Measurements from ENCODE around the gene PLCB2. TPM values are rescaled to one million over a fixed set of nuclear protein-coding genes. Genes with fewer than 3 reads are reported as not detected.

The PLCB2 gene
- total and polyA plus RNA-seq, 4 donors, result 7.6 to 21.8 (median 16.5) TPM

GRCh38 chr15:40334941-40335795 is 27.4 kb upstream of the PLCB2 start:
- WGBS (ENCODE audit: insufficient coverage), result 83% methylated on average over 25 of the region's 26 CpGs
- Histone ChIP-seq H3K4me1 (ENCODE audit: control insufficient read depth, insufficient read depth, low read length) (peaks cover 69% of the 10 kb centered on the region), H3K4me3 (ENCODE audit: low read depth, low read length) (no peak overlapping the region), H3K27ac (ENCODE audit: low read depth, low read length) (peak overlapping the region; percentile 67), H3K9me3 (ENCODE audit: control insufficient read depth, insufficient read depth, low read length) (no peaks in the 10 kb centered on the region), H3K27me3 (ENCODE audit: control insufficient read depth, insufficient read depth, low read length) (no peaks in the 10 kb centered on the region), H3K36me3 (ENCODE audit: control insufficient read depth, insufficient read depth, low read length) (peaks cover 42% of the 10 kb centered on the region)
- no peak for DNase-seq (ENCODE audit: low read depth in 4 of 6, low spot score in 6 of 6)

- Histone ChIP-seq H3K27me3 (ENCODE audit: control insufficient read depth, insufficient read depth, low read length) (no peaks in the 10 kb centered on the region), H3K4me1 (ENCODE audit: control insufficient read depth, insufficient read depth, low read length) (peaks cover 68% of the 10 kb centered on the region), H3K36me3 (ENCODE audit: control insufficient read depth, insufficient read depth, low read length) (peaks cover 42% of the 10 kb centered on the region), H3K9me3 (ENCODE audit: control insufficient read depth, insufficient read depth, low read length) (no peaks in the 10 kb centered on the region), H3K27ac (ENCODE audit: low read depth, low read length) (peak overlapping the region; percentile 67), H3K4me3 (ENCODE audit: low read depth, low read length) (no peak overlapping the region)
- 83% methylated on average over 2 of the region's 3 CpGs for WGBS (ENCODE audit: insufficient coverage)
- no peak for DNase-seq (ENCODE audit: low read depth in 4 of 6, low spot score in 6 of 6)
These were observed 26.8 kb upstream of the PLCB2 start for GRCh38 chr15:40334541-40334940.

GRCh38 chr15:40333922-40334492 is 26.3 kb upstream of the PLCB2 start:
- WGBS (ENCODE audit: insufficient coverage), result 60% methylated on average over 12 of the region's 12 CpGs
- H3K4me1 ChIP-seq (ENCODE audit: control insufficient read depth, insufficient read depth, low read length), result peaks cover 62% of the 10 kb centered on the region
- peaks cover 42% of the 10 kb centered on the region for H3K36me3 ChIP-seq (ENCODE audit: control insufficient read depth, insufficient read depth, low read length)
- H3K27ac ChIP-seq (ENCODE audit: low read depth, low read length), result peak overlapping the region; percentile 67
- DNase-seq (ENCODE audit: low read depth in 4 of 6, low spot score in 6 of 6), result peak in 1 of 6 donors; percentile 57
- H3K27me3 ChIP-seq (ENCODE audit: control insufficient read depth, insufficient read depth, low read length), result no peaks in the 10 kb centered on the region
- no peaks in the 10 kb centered on the region for H3K9me3 ChIP-seq (ENCODE audit: control insufficient read depth, insufficient read depth, low read length)
- no peak overlapping the region for H3K4me3 ChIP-seq (ENCODE audit: low read depth, low read length)

GRCh38 chr15:40332113-40332781 is 24.5 kb upstream of the PLCB2 start:
- no peak for DNase-seq (ENCODE audit: low read depth in 4 of 6, low spot score in 6 of 6)
- H3K27me3 ChIP-seq (ENCODE audit: control insufficient read depth, insufficient read depth, low read length), result no peaks in the 10 kb centered on the region
- no peaks in the 10 kb centered on the region for H3K9me3 ChIP-seq (ENCODE audit: control insufficient read depth, insufficient read depth, low read length)
- peaks cover 49% of the 10 kb centered on the region for H3K4me1 ChIP-seq (ENCODE audit: control insufficient read depth, insufficient read depth, low read length)
- H3K36me3 ChIP-seq (ENCODE audit: control insufficient read depth, insufficient read depth, low read length), result peaks cover 38% of the 10 kb centered on the region
- 73% methylated on average over 6 of the region's 8 CpGs for WGBS (ENCODE audit: insufficient coverage)
- H3K4me3 ChIP-seq (ENCODE audit: low read depth, low read length), result no peak overlapping the region
- H3K27ac ChIP-seq (ENCODE audit: low read depth, low read length), result no peak overlapping the region

GRCh38 chr15:40331637-40332036 is 23.9 kb upstream of the PLCB2 start:
- peaks cover 38% of the 10 kb centered on the region for H3K36me3 ChIP-seq (ENCODE audit: control insufficient read depth, insufficient read depth, low read length)
- DNase-seq (ENCODE audit: low read depth in 4 of 6, low spot score in 6 of 6), result no peak
- H3K27me3 ChIP-seq (ENCODE audit: control insufficient read depth, insufficient read depth, low read length), result no peaks in the 10 kb centered on the region
- 85% methylated on average over 6 of the region's 7 CpGs for WGBS (ENCODE audit: insufficient coverage)
- no peak overlapping the region for H3K27ac ChIP-seq (ENCODE audit: low read depth, low read length)
- peaks cover 47% of the 10 kb centered on the region for H3K4me1 ChIP-seq (ENCODE audit: control insufficient read depth, insufficient read depth, low read length)
- H3K4me3 ChIP-seq (ENCODE audit: low read depth, low read length), result no peak overlapping the region
- H3K9me3 ChIP-seq (ENCODE audit: control insufficient read depth, insufficient read depth, low read length), result no peaks in the 10 kb centered on the region

GRCh38 chr15:40331026-40331425 is 23.3 kb upstream of the PLCB2 start:
- Histone ChIP-seq H3K4me3 (ENCODE audit: low read depth, low read length) (no peak overlapping the region), H3K27ac (ENCODE audit: low read depth, low read length) (no peak overlapping the region), H3K36me3 (ENCODE audit: control insufficient read depth, insufficient read depth, low read length) (peaks cover 32% of the 10 kb centered on the region), H3K9me3 (ENCODE audit: control insufficient read depth, insufficient read depth, low read length) (no peaks in the 10 kb centered on the region), H3K27me3 (ENCODE audit: control insufficient read depth, insufficient read depth, low read length) (no peaks in the 10 kb centered on the region), H3K4me1 (ENCODE audit: control insufficient read depth, insufficient read depth, low read length) (peaks cover 41% of the 10 kb centered on the region)
- 91% methylated on average over 3 of the region's 7 CpGs for WGBS (ENCODE audit: insufficient coverage)
- no peak for DNase-seq (ENCODE audit: low read depth in 4 of 6, low spot score in 6 of 6)

GRCh38 chr15:40330368-40330836 is 22.7 kb upstream of the PLCB2 start:
- H3K36me3 ChIP-seq (ENCODE audit: control insufficient read depth, insufficient read depth, low read length), result peaks cover 28% of the 10 kb centered on the region
- no peak overlapping the region for H3K27ac ChIP-seq (ENCODE audit: low read depth, low read length)
- DNase-seq (ENCODE audit: low read depth in 4 of 6, low spot score in 6 of 6), result no peak
- no peak overlapping the region for H3K4me3 ChIP-seq (ENCODE audit: low read depth, low read length)
- H3K9me3 ChIP-seq (ENCODE audit: control insufficient read depth, insufficient read depth, low read length), result no peaks in the 10 kb centered on the region
- H3K4me1 ChIP-seq (ENCODE audit: control insufficient read depth, insufficient read depth, low read length), result peaks cover 36% of the 10 kb centered on the region
- H3K27me3 ChIP-seq (ENCODE audit: control insufficient read depth, insufficient read depth, low read length), result no peaks in the 10 kb centered on the region
- WGBS (ENCODE audit: insufficient coverage), result 41% methylated on average over 5 of the region's 5 CpGs

- no peak for DNase-seq (ENCODE audit: low read depth in 4 of 6, low spot score in 6 of 6)
- H3K4me3 ChIP-seq (ENCODE audit: low read depth, low read length), result no peak overlapping the region
- WGBS (ENCODE audit: insufficient coverage), result 23% methylated on average over 2 of the region's 7 CpGs
- no peak overlapping the region for H3K27ac ChIP-seq (ENCODE audit: low read depth, low read length)
- H3K4me1 ChIP-seq (ENCODE audit: control insufficient read depth, insufficient read depth, low read length), result peaks cover 36% of the 10 kb centered on the region
- H3K36me3 ChIP-seq (ENCODE audit: control insufficient read depth, insufficient read depth, low read length), result peaks cover 22% of the 10 kb centered on the region
- H3K27me3 ChIP-seq (ENCODE audit: control insufficient read depth, insufficient read depth, low read length), result no peaks in the 10 kb centered on the region
- no peaks in the 10 kb centered on the region for H3K9me3 ChIP-seq (ENCODE audit: control insufficient read depth, insufficient read depth, low read length)
These were observed 22.1 kb upstream of the PLCB2 start for GRCh38 chr15:40329804-40330203.

GRCh38 chr15:40328751-40329150 is 21.0 kb upstream of the PLCB2 start:
- H3K4me3 ChIP-seq (ENCODE audit: low read depth, low read length), result no peak overlapping the region
- H3K4me1 ChIP-seq (ENCODE audit: control insufficient read depth, insufficient read depth, low read length), result peaks cover 30% of the 10 kb centered on the region
- no peaks in the 10 kb centered on the region for H3K27me3 ChIP-seq (ENCODE audit: control insufficient read depth, insufficient read depth, low read length)
- DNase-seq (ENCODE audit: low read depth in 4 of 6, low spot score in 6 of 6), result no peak
- H3K36me3 ChIP-seq (ENCODE audit: control insufficient read depth, insufficient read depth, low read length), result peaks cover 14% of the 10 kb centered on the region
- no peak overlapping the region for H3K27ac ChIP-seq (ENCODE audit: low read depth, low read length)
- no peaks in the 10 kb centered on the region for H3K9me3 ChIP-seq (ENCODE audit: control insufficient read depth, insufficient read depth, low read length)
- 69% methylated on average over 5 of the region's 5 CpGs for WGBS (ENCODE audit: insufficient coverage)
